Osteoblast (primary cell): ENCODE results near the gene CTNNA2. TPM values are rescaled to one million over a fixed set of nuclear protein-coding genes. Genes with fewer than 3 reads are reported as not detected.

ENCODE experiments used
- DNase-seq: peaks from one replicate; pipeline ENCODE4 v3.0.0; 2011; ENCODE audit warnings: low spot score, mixed read lengths; ENCODE audit not compliant: insufficient read length; ENCODE audit errors: missing footprints
- H2AFZ ChIP-seq: 2 replicates; pipeline ENCODE4 v1.6.0; 2011; ENCODE audit warnings: mild to moderate bottlenecking, low read length
- H3K27ac ChIP-seq: 2 replicates; pipeline ENCODE4 v1.5.1; 2011; ENCODE audit warnings: mild to moderate bottlenecking, low read depth, low read length, moderate library complexity
- H3K27me3 ChIP-seq: 2 replicates; pipeline ENCODE4 v1.6.0; 2012; ENCODE audit warnings: mild to moderate bottlenecking, control low read depth, inconsistent platforms, low read length, moderate library complexity; ENCODE audit not compliant: insufficient read depth
- H3K36me3 ChIP-seq: 2 replicates; pipeline ENCODE4 v1.5.1; 2011; ENCODE audit warnings: mild to moderate bottlenecking, low read length, control low read depth, moderate library complexity; ENCODE audit not compliant: insufficient read depth
- H3K4me1 ChIP-seq: 2 replicates; pipeline ENCODE4 v1.5.1; 2011; ENCODE audit warnings: mild to moderate bottlenecking, low read length, control low read depth, moderate library complexity; ENCODE audit not compliant: insufficient read depth
- H3K4me2 ChIP-seq: 2 replicates; pipeline ENCODE4 v1.6.0; 2011; ENCODE audit warnings: mild to moderate bottlenecking, low read length; ENCODE audit not compliant: insufficient read depth
- H3K4me3 ChIP-seq: fragments of 200-600 bp; sonication (generic); 3 replicates; pipeline ENCODE4 v1.5.1; 2012; ENCODE audit warnings: mild to moderate bottlenecking, low read length, inconsistent platforms; ENCODE audit not compliant: insufficient read depth
- H3K79me2 ChIP-seq: 2 replicates; pipeline ENCODE4 v1.6.0; 2012; ENCODE audit warnings: mild to moderate bottlenecking, low read length, control low read depth, inconsistent platforms; ENCODE audit not compliant: insufficient read depth
- H3K9me3 ChIP-seq: 2 replicates; pipeline ENCODE4 v1.5.1; 2011; ENCODE audit warnings: low read depth, low read length, control low read depth
- H4K20me1 ChIP-seq: 2 replicates; pipeline ENCODE4 v1.6.0; 2012; ENCODE audit warnings: mild to moderate bottlenecking, low read length, control low read depth; ENCODE audit not compliant: insufficient read depth
- CTCF ChIP-seq: IDR thresholded peaks from 2 replicates; pipeline ENCODE4 v1.5.1; 2011; ENCODE audit warnings: mild to moderate bottlenecking, low read depth, low read length, moderate library complexity; ENCODE audit errors: extremely low read depth
- total RNA-seq: library from RNA; depleted of rRNA; stranded (reverse); fragments of >200 nt; gene quantifications from 2 replicates; pipeline ENCODE4 v1.2.3, GENCODE V29; 2012

CTNNA2 gene
- total RNA-seq, 1 donor = not detected

DNA sequence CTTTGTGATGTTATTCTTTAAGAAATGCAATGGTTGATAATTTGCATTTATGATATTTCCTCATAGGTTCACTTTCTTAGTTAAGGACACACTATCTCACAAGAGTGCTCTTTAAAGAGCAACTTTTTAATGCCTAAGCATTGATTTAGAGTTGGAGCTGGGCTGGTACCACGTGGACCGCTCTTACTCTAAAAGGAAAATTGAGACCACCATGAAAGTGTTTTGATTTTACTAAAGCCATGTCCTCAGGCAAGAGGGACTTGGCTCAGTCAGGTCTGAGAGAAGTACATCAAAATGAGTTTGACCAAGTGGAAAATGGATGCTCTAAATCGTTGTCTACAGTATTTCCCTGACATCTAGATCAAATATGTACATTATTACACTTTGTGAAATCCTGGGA is 489.3 kb downstream of the CTNNA2 start:
- H3K27ac ChIP-seq = no peak overlapping the region
- no peaks in the 10 kb centered on the region for H3K27me3 ChIP-seq
- TF ChIP-seq CTCF = no peak
- H3K36me3 ChIP-seq = no peaks in the 10 kb centered on the region
- H3K4me3 ChIP-seq = no peak overlapping the region
- peak overlapping the region; percentile 4 for H3K4me2 ChIP-seq
- H3K79me2 ChIP-seq = no peaks in the 10 kb centered on the region
- no peaks in the 10 kb centered on the region for H4K20me1 ChIP-seq
- H3K4me1 ChIP-seq = no peaks in the 10 kb centered on the region
- DNase-seq = no peak
- no peak overlapping the region for H2AFZ ChIP-seq
- no peaks in the 10 kb centered on the region for H3K9me3 ChIP-seq

DNA sequence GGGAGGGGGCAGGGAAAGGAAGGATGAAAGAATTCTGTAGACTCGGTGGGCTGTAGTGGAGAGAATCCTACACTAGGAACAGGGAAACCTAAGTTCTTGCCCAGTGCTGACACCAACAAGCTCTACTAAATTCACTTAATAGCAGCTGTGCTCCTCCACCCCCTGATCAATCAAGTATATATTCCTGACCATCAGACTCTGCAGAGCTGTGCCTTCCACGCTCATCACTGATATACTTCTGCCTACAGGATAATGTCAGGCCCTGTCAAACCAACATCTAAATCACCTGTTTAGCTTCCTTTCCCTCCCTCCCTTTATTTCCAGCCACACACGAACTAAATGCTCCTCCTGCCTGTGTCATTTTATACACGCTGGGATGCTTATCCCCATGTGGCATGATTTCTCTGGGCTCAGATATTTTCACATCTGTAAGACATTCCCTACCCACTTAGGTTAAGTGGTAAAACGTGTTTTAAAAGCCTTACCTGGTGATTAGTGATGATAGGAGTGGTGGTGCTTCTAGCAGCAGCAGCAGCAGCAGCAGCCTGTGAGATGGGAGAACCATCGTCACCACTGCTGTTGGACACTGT is 489.8 kb downstream of the CTNNA2 start:
- no peak for TF ChIP-seq CTCF
- no peak overlapping the region for H3K4me3 ChIP-seq
- no peak overlapping the region for H3K27ac ChIP-seq
- H3K27me3 ChIP-seq = no peaks in the 10 kb centered on the region
- H4K20me1 ChIP-seq = no peaks in the 10 kb centered on the region
- no peak overlapping the region for H2AFZ ChIP-seq
- no peak for DNase-seq
- no peaks in the 10 kb centered on the region for H3K4me1 ChIP-seq
- no peaks in the 10 kb centered on the region for H3K36me3 ChIP-seq
- no peaks in the 10 kb centered on the region for H3K79me2 ChIP-seq
- H3K4me2 ChIP-seq = no peak overlapping the region
- H3K9me3 ChIP-seq = no peaks in the 10 kb centered on the region

- DNase-seq = no peak
- Histone ChIP-seq H3K36me3 (no peaks in the 10 kb centered on the region), H3K4me3 (no peak overlapping the region), H3K9me3 (no peaks in the 10 kb centered on the region), H3K27ac (no peak overlapping the region), H3K4me2 (no peak overlapping the region), H3K27me3 (no peaks in the 10 kb centered on the region), H2AFZ (no peak overlapping the region), H3K79me2 (no peaks in the 10 kb centered on the region), H4K20me1 (no peaks in the 10 kb centered on the region), H3K4me1 (no peaks in the 10 kb centered on the region)
- no peak for TF ChIP-seq CTCF
These were observed 495.1 kb downstream of the CTNNA2 start for GRCh38 chr2:80007777-80008503.

DNA sequence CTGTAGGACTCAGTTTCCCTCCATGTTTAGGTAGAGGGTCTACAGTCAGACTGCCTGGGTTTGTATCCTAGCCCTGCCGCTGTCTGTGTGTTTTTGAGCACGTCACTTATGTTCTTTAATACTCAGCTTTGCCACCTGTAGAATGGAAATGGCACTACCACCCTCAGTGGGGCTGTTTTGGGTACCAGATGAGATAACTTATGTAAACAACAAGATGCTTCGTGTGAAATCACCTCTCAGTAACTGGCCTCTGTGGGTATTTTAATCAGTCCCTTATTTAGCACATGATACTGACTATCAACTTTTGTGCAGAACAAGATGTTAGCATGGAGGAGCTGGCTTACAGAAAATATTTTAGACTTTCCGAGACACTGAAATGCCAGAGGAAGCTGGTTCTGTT is 495.7 kb downstream of the CTNNA2 start:
- H2AFZ ChIP-seq = no peak overlapping the region
- H3K9me3 ChIP-seq = no peaks in the 10 kb centered on the region
- no peaks in the 10 kb centered on the region for H4K20me1 ChIP-seq
- no peaks in the 10 kb centered on the region for H3K27me3 ChIP-seq
- no peak overlapping the region for H3K4me3 ChIP-seq
- TF ChIP-seq CTCF = no peak
- no peaks in the 10 kb centered on the region for H3K36me3 ChIP-seq
- H3K4me1 ChIP-seq = no peaks in the 10 kb centered on the region
- H3K79me2 ChIP-seq = no peaks in the 10 kb centered on the region
- no peak overlapping the region for H3K4me2 ChIP-seq
- no peak for DNase-seq
- no peak overlapping the region for H3K27ac ChIP-seq
